Mesenchymal stem cell (in vitro differentiated cells and primary cell): Measurements from ENCODE around the gene DNAJC15.
"Not testable (repeated sequence)": the region's sequence is repeated elsewhere in the genome, so short reads cannot be mapped to it uniquely, and the experiment has no call there.

Source experiments
- DNase-seq: peaks from one replicate; pipeline ENCODE4 v3.0.0-alpha.2; 2013
- H2AFZ ChIP-seq: one replicate; pipeline ENCODE4 v1.6.1; 2013; ENCODE audit warnings: low read depth, mild to moderate bottlenecking, control low read depth, inconsistent platforms, low read length, moderate library complexity
- H2AK5ac ChIP-seq: 2 replicates; pipeline ENCODE4 v1.6.1; 2013; ENCODE audit warnings: low read length, moderate library complexity, mild to moderate bottlenecking, inconsistent platforms; ENCODE audit not compliant: severe bottlenecking
- H2BK120ac ChIP-seq: one replicate; pipeline ENCODE4 v1.6.1; 2013; ENCODE audit warnings: low read depth, mild to moderate bottlenecking, inconsistent platforms, low read length, moderate library complexity
- H2BK12ac ChIP-seq, 2 experiments: one replicate each; pipeline ENCODE4 v1.6.1; 2013; ENCODE audit warnings: inconsistent platforms in 2 of 2, low read length in 2 of 2, mild to moderate bottlenecking in 2 of 2, moderate library complexity in 2 of 2, control low read depth in 1 of 2
- H2BK15ac ChIP-seq: one replicate; pipeline ENCODE4 v1.6.1; 2013; ENCODE audit warnings: mild to moderate bottlenecking, low read depth, inconsistent platforms; ENCODE audit not compliant: poor library complexity, severe bottlenecking
- H2BK5ac ChIP-seq: 2 replicates; pipeline ENCODE4 v1.6.1; 2013; ENCODE audit warnings: low read depth, mild to moderate bottlenecking, low read length, control low read depth, inconsistent platforms; ENCODE audit not compliant: poor library complexity, severe bottlenecking
- H3K14ac ChIP-seq, 2 experiments: one replicate each; pipeline ENCODE4 v1.6.1; 2013; ENCODE audit warnings: inconsistent platforms in 2 of 2, low read length in 2 of 2, control low read depth in 1 of 2, mild to moderate bottlenecking in 1 of 2, moderate library complexity in 1 of 2
- H3K18ac ChIP-seq, 2 experiments: one replicate each; pipeline ENCODE4 v1.6.1; 2013; ENCODE audit warnings: inconsistent platforms in 2 of 2, low read length in 2 of 2, control low read depth in 1 of 2, low read depth in 1 of 2, mild to moderate bottlenecking in 1 of 2
- H3K23ac ChIP-seq, 2 experiments: one replicate each; pipeline ENCODE4 v1.6.1; 2013; ENCODE audit warnings: inconsistent platforms in 2 of 2, low read length in 2 of 2, mild to moderate bottlenecking in 2 of 2, moderate library complexity in 2 of 2, control low read depth in 1 of 2
- H3K27ac ChIP-seq: 2 replicates; pipeline ENCODE4 v1.5.1; 2013; ENCODE audit warnings: mild to moderate bottlenecking, moderate library complexity, low read length, control low read depth, inconsistent platforms; ENCODE audit not compliant: poor library complexity, severe bottlenecking
- H3K27me3 ChIP-seq, 2 experiments: 2 replicates each; pipeline versions ENCODE4 v1.6.1 to v1.7.0; 2013; ENCODE audit warnings: low read length in 2 of 2, mild to moderate bottlenecking in 2 of 2, moderate library complexity in 2 of 2, control low read depth in 1 of 2, inconsistent platforms in 1 of 2; ENCODE audit not compliant: control insufficient read depth in 1 of 2, insufficient read depth in 1 of 2
- H3K36me3 ChIP-seq, 2 experiments: 2 replicates each; pipeline versions ENCODE4 v1.6.1 to v1.7.0; 2013; ENCODE audit warnings: low read length in 2 of 2, control low read depth in 1 of 2, inconsistent platforms in 1 of 2, low read depth in 1 of 2, mild to moderate bottlenecking in 1 of 2; ENCODE audit not compliant: insufficient read depth in 2 of 2, control insufficient read depth in 1 of 2
- H3K4ac ChIP-seq, 2 experiments: one replicate each; pipeline ENCODE4 v1.6.1; 2013; ENCODE audit warnings: inconsistent platforms in 2 of 2, low read length in 2 of 2, mild to moderate bottlenecking in 2 of 2, moderate library complexity in 2 of 2, control low read depth in 1 of 2, low read depth in 1 of 2
- H3K4me1 ChIP-seq: 2 replicates; pipeline ENCODE4 v1.6.1; 2013; ENCODE audit warnings: low read depth, low read length, control low read depth; ENCODE audit not compliant: control insufficient read depth, insufficient read depth
- H3K4me2 ChIP-seq: 2 replicates; pipeline ENCODE4 v1.6.1; 2013; ENCODE audit warnings: low read length, mild to moderate bottlenecking, inconsistent platforms; ENCODE audit not compliant: poor library complexity, severe bottlenecking
- H3K4me3 ChIP-seq, 2 experiments: 2 replicates each; pipeline versions ENCODE4 v1.5.1 to v1.7.0; 2013; ENCODE audit warnings: low read length in 2 of 2, mild to moderate bottlenecking in 2 of 2, control low read depth in 1 of 2, low read depth in 1 of 2; ENCODE audit not compliant: insufficient read depth in 1 of 2
- H3K79me1 ChIP-seq: replicated peaks from 2 replicates; pipeline ENCODE4 v1.6.1; 2013; ENCODE audit warnings: mild to moderate bottlenecking, control low read depth, low read length, inconsistent platforms; ENCODE audit not compliant: poor library complexity, severe bottlenecking
- H3K9ac ChIP-seq: 2 replicates; pipeline ENCODE4 v1.7.0; 2013; ENCODE audit warnings: mild to moderate bottlenecking, low read length, moderate library complexity
- H3K9me3 ChIP-seq: 2 replicates; pipeline ENCODE4 v1.7.0; 2013; ENCODE audit warnings: mild to moderate bottlenecking, low read length; ENCODE audit not compliant: control insufficient read depth
- H4K8ac ChIP-seq: one replicate; pipeline ENCODE4 v1.6.1; 2013; ENCODE audit warnings: inconsistent platforms, mild to moderate bottlenecking, low read length, moderate library complexity
- H4K91ac ChIP-seq: one replicate; pipeline ENCODE4 v1.6.1; 2013; ENCODE audit warnings: mild to moderate bottlenecking, low read length, inconsistent platforms
- WGBS: methylation state at CpG from one replicate; pipeline ENCODE4 v1.1.7; 2013; ENCODE audit warnings: mixed read lengths; 5-methylcytosine and 5-hydroxymethylcytosine counted together

The DNAJC15 gene

DNA sequence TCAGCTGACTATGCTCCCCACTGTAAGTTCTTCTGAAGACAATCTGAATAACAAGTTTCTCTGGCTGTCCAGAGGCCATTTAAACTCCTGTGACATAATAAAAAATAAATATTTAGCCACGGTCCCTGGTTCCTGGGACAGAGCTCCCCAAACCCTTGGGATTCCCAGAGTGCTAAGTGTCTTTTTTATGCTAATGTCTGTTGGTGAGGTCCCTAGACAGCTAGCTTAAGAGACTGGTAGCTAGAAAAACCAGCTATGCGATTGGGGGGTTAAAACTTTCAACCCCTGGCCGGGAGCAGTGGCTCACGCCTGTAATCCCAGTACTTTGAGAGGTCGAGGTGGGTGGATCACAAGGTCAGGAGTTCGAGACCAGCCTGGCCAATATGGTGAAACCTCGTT lies 37.2 kb upstream of the DNAJC15 start:
- Histone ChIP-seq H3K4ac (no peak overlapping the region), H3K27ac (no peak overlapping the region), H3K27me3 (no peaks in the 10 kb centered on the region), H3K36me3 (no peaks in the 10 kb centered on the region), H3K9me3 (no peaks in the 10 kb centered on the region), H3K4me3 (peak overlapping the region in 1 of 2 experiments; percentile 26), H3K4me2 (no peak overlapping the region), H2BK120ac (no peak overlapping the region), H4K91ac (no peak overlapping the region), H2AFZ (no peak overlapping the region), H3K4me1 (peaks cover 4% of the 10 kb centered on the region), H3K79me1 (no peaks in the 10 kb centered on the region), H2BK5ac (no peak overlapping the region), H2BK15ac (no peak overlapping the region), H4K8ac (no peak overlapping the region), H2BK12ac (no peak overlapping the region), H2AK5ac (no peak overlapping the region), H3K14ac (no peak overlapping the region), H3K9ac (peak overlapping the region; percentile 48), H3K23ac (no peak overlapping the region), H3K18ac (no peak overlapping the region)
- WGBS = 67% methylated on average over 3 of the region's 7 CpGs
- no peak for DNase-seq

DNA sequence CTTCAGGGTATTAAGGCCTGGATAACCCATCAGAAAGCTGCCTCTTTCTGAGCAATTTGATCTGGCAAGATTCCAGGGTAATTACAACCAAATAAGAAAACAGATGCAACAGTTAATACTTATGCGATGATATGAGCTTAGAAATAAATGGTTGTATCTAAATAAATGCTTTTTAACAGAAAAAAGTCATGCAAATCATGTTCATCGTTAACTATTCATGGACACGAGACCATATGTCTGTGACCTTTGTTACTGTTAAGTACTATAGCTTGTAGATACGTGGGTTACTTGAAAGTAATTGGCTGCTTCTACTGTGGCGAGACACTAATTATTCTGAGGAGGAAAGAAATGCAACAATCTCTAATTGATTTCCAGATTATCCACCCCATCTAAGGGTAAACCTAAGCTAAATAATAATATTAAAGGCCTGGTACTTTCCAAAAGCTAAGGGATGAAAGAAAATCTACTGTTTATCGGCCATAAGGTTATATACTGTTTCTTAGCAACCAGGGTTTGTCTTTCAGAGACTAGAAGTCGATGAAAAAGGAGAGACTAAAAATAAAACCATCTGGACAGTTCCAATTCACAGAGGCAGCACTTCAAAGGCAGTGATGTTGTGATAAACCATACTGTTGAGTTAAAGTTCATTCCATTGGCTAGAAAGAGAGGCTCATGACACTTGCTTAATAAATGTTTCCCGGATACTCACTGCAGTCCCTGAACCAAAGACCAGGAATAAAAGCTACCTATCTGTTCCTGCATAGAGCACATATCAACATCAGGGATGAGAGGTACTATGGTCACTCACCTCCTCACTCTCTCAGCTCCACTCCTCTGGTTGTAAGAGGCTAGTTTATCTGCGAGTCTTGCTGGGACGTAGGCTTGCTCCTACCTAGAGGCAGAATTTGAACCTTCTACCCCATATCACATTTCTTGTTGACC lies 32.8 kb upstream of the DNAJC15 start:
- Histone ChIP-seq H3K79me1 (no peaks in the 10 kb centered on the region), H3K23ac (no peak overlapping the region), H2BK5ac (no peak overlapping the region), H4K91ac (no peak overlapping the region), H3K4me3 (peak overlapping the region in 1 of 2 experiments; percentile 88), H2BK15ac (no peak overlapping the region), H3K9ac (peak overlapping the region; percentile 93), H3K4me1 (peaks cover 7% of the 10 kb centered on the region), H3K4ac (no peak overlapping the region), H2AFZ (no peak overlapping the region), H2BK12ac (no peak overlapping the region), H3K14ac (no peak overlapping the region), H4K8ac (no peak overlapping the region), H3K36me3 (no peaks in the 10 kb centered on the region), H3K27ac (no peak overlapping the region), H2AK5ac (no peak overlapping the region), H3K9me3 (no peaks in the 10 kb centered on the region), H3K27me3 (no peaks in the 10 kb centered on the region), H3K18ac (no peak overlapping the region), H3K4me2 (no peak overlapping the region), H2BK120ac (no peak overlapping the region)
- WGBS = 81% methylated on average over 9 of the region's 10 CpGs
- peak; percentile 76 for DNase-seq

DNA sequence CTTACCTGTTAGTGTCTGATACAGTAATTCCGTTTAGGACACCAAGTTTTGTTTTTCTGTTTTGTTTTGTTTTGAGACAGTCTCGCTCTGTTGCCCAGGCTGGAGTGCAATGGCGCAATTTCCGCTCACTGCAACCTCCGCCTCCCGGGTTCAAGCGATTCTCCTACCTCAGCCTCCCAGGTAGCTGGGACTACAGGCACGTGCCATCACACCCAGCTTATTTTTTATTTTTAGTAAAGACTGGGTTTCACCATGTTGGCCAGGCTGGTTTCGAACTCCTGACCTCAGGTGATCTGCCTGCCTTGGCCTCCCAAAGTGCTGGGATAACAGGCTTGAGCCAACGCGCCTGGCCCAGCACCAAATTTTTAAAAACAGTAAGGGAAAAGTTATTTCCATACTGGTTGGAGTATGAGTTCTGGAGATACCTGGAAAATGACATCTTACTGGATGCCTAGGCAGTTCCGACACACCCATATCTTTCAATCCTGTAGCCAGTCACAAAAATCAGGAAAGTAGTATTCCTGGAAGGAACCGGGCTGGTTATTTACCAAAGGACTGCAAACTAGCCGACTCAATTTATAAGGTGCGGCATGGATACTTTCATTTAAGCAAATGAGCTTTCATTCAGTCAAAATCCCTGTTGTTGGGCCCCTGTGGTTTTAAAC lies 32.0 kb upstream of the DNAJC15 start:
- WGBS = 94% methylated on average over 15 of the region's 15 CpGs
- peak overlapping the region; percentile 93 for H2AFZ ChIP-seq
- not testable (repeated sequence) for H3K23ac ChIP-seq, H4K91ac ChIP-seq, H3K27me3 ChIP-seq, H3K4me1 ChIP-seq, DNase-seq, H3K9me3 ChIP-seq, H2AK5ac ChIP-seq, H3K79me1 ChIP-seq, H3K14ac ChIP-seq, H3K36me3 ChIP-seq
- H3K4ac ChIP-seq = peak overlapping the region in 1 of 2 experiments; percentile 91
- peak overlapping the region; percentile 45 to 88 for H3K4me3 ChIP-seq
- peak overlapping the region; percentile 11 to 89 for H2BK12ac ChIP-seq
- peak overlapping the region; percentile 56 for H2BK120ac ChIP-seq
- H3K9ac ChIP-seq = peak overlapping the region; percentile 93
- H3K18ac ChIP-seq = peak overlapping the region in 1 of 2 experiments; percentile 85
- peak overlapping the region; percentile 85 for H4K8ac ChIP-seq
- peak overlapping the region; percentile 70 for H3K4me2 ChIP-seq
- peak overlapping the region; percentile 25 for H2BK5ac ChIP-seq
- H2BK15ac ChIP-seq = peak overlapping the region; percentile 82
- H3K27ac ChIP-seq = peak overlapping the region; percentile 76
